Superior temporal gyrus (tissue), 1 donor: ENCODE data around the gene STIMATE.

Experiments used
- DNase-seq: peaks from one replicate; pipeline ENCODE4 v3.0.0-alpha.2; 2016; ENCODE audit errors: extremely low spot score

The STIMATE gene

DNA sequence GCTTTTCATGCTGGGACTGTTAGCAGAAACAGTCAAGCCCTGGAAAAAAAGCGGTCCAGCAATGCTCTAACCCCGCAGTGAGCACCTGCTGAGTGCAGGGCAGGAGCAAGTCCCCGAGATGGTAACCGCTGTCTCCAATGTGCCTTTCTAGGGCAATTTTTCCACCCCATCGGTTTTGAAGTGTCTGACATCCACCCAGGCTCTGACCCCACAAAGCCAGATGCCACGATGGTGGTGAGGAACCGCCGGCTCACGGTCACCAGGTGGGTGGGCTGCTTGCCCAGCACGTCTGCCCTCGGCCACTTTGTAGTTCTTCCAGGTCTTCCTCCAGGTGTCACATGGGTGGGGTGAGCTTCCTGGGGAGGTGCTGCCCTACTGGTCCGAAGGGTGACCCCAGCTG lies 106.0 kb downstream of the STIMATE start:
- no peak for DNase-seq

DNA sequence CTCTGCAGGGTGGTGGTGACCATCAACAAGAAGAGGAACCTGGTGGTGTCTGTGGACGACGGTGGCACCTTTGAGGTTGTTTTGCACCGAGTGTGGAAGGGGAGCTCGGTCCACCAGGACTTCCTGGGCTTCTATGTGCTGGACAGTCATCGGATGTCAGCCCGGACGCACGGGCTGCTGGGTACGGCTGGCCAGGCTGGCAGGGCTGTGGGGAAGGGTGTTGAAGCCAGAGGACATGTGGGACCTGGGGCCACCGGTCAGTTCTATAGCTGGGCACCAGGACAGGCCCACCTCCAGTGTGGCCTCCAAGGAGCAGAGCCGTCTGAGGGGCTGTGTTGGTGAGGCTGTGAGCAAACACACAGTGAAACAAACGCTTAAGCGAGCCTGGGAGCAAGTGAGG lies 106.6 kb downstream of the STIMATE start:
- DNase-seq: no peak

DNA sequence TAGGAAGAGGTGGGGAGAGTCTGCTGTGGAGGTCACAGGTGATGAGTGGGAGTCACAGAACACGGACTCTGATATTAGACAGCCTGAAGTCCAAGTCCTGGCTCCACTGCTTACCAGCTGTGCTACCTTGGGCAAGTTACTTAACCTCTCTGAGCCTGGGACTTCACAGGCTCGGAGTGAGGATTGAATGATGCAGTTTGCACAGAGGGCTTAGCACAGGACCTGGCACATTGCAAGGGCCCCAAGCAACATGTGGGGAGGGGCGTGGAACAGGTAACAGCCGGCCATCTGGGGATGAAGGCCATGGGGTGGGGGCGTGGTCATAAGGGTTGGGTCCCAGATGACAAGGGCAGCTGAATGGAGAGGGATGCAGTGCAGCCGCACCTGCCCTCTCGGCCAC lies 107.0 kb downstream of the STIMATE start:
- no peak for DNase-seq

DNA sequence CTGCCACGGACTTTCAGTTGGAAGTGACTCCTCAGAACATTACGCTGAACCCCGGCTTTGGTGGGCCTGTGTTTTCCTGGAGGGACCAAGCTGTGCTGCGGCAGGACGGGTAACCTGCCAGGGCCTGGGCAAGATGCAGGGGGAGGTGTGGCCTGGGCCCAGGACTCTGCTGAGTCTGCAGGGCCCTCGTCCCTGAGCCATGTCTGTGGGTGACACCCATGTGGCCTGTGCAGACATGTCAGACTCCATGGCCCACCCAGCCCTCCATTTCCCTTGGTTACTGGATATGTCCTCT lies 107.7 kb downstream of the STIMATE start:
- DNase-seq: no peak

DNA sequence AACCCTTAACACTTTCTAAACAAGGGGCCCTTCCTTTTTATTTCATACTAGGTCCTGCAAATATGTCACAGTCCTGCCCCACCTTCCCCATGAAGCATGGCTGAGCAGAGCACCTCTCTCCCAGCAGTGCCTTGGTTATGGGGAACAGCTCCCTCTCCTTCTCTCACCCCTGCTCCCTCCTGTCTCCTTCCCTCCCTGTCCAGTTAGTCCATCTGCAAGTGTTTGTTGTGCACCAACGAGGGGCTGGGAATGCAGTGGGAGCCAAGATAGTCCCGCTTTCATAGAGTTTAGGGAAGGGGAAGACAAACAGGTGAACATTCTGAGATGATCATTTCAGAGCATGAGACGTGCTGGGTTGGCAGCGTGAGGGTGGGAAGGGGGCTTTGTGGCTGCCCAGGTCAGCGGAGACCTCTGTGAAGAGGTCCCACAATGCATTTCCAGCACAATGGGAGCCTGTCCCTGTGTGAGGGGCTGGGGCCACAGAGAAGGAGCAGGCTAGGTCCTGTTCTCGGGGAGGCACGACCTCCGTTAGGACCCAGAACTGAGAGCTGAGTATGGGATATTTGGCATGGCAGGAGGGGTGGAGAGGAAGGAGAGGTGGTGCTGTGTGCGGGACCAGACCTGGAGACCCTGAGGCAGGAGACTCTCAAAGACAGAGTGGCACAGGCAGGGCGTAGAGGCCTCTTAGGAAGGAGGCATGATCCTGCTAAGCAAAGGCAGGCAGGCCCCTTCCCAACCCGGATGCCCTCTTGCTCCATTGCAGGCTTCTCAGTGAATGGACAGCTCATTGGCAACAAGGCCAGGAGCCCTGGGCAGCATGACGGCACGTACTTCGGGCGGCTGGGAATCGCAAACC lies 108.2 kb downstream of the STIMATE start:
- DNase-seq: no peak

DNA sequence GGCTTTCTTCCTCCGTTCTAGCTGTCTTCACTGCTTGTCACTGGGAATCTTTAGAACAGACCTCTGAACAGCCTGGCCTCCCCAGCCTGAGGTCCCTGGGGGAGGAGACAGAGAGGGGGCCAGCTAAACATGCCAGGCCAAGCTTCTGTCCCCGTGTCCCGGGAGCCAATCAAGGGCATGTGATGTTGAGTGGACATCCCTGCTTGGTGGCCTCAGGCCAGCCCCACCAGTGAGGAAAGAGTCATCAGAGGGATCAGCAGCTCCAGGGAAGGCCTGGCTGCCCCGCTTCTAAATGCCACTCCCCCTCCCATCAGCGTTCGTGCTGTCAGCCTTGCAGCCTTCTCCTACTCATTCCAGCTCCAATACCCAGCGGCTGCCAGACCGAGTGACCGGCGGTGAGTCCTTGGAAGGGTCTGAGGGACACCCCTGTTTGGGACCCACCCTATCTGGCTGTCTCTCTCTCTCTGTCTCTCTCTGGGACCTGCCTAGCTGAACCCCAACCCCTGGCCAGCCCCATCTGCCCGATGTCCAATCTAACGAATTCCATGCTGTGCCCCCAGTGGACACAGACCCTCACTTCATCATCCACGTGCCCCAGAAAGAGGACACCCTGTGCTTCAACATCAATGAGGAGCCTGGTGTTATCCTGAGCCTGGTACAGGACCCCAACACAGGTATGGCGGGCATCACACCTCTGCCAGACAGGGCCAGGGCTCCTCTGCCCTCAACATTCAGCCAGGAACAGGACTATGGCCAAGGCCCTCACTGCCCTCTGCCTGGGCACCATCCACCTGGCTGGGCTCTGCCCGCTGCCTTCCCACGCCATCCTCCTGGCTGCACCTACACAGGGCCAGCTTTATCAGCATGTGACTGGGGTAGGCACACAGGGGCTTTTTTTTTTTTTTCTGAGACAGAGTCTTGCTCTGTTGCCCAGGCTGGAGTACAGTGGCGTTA lies 109.4 kb downstream of the STIMATE start:
- DNase-seq: no peak

DNA sequence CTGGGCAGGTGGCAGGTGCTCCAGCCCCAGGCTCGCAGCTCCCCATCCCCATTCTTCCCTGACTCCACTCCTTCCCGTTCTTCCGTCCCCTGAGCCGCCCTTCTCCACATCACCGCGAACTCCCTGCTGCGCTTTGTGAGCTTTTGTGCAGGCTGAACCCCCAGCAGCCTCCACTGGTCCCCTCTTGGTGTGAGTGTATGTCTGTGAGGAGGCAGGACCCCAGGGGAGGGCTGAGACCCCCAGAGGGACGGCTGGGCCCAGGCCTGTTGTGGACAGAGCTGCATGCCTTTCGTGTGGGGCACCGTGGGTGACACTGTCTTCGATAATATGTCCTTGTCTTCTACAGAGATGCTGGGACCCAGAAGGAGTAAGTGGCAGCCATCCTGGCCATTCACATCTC lies 110.1 kb downstream of the STIMATE start:
- DNase-seq: no peak
